B cell (primary cell): ENCODE measurements around the gene TBC1D22B.

Experiments used
- CTCF ChIP-seq: fragments of 200-600 bp; IDR thresholded peaks from one replicate; pipeline ENCODE4 v1.8.0; 2022; ENCODE audit warnings: antibody characterized with exemption, mild to moderate bottlenecking
- EZH2 ChIP-seq: IDR thresholded peaks from 2 replicates; pipeline ENCODE4 v1.6.1; 2012; ENCODE audit warnings: borderline replicate concordance, low read depth, mild to moderate bottlenecking, moderate library complexity, low read length; ENCODE audit not compliant: insufficient read depth, poor library complexity, severe bottlenecking

- TF ChIP-seq CTCF: no peak
- no peak for TF ChIP-seq EZH2
These were observed 62.4 kb downstream of the TBC1D22B start for GRCh38 chr6:37319856-37320480.
